HG02798 (cell line): ENCODE results near the gene RCC1.
"Not testable (repeated sequence)": the region's sequence is repeated elsewhere in the genome, so short reads cannot be mapped to it uniquely, and the experiment has no call there.

Experiments
- ATAC-seq: cut with Tn5 transposase; IDR thresholded peaks from one replicate; pipeline ENCODE4 v1.9.1; 2021; ENCODE audit warnings: mild to moderate bottlenecking; ENCODE audit not compliant: unreplicated experiment, poor library complexity

RCC1 gene

GRCh38 chr1:28540651-28541050 lies 34.8 kb downstream of the RCC1 start:
- ATAC-seq = no peak

- not testable (repeated sequence) for ATAC-seq
Observed at GRCh38 chr1:28541414-28542015, 35.7 kb downstream of the RCC1 start.

GRCh38 chr1:28545246-28545628 lies 39.4 kb downstream of the RCC1 start:
- ATAC-seq = no peak

GRCh38 chr1:28548318-28548717 lies 42.5 kb downstream of the RCC1 start:
- no peak for ATAC-seq

GRCh38 chr1:28551381-28551780 lies 45.5 kb downstream of the RCC1 start:
- ATAC-seq = no peak

GRCh38 chr1:28552758-28553663 lies 47.2 kb downstream of the RCC1 start, which contains the start of gene TRNAU1AP:
TSS of gene TRNAU1AP (plus strand) at chr1:28553085. CDS start at chr1:28553111, 26 bp downstream.
- peak; percentile 95 for ATAC-seq

GRCh38 chr1:28560886-28561285 lies 55.0 kb downstream of the RCC1 start:
- no peak for ATAC-seq

- ATAC-seq = no peak
Observed at GRCh38 chr1:28564310-28564709, 58.5 kb downstream of the RCC1 start.

GRCh38 chr1:28565040-28565439 lies 59.2 kb downstream of the RCC1 start:
- no peak for ATAC-seq

- ATAC-seq = no peak
Observed at GRCh38 chr1:28565726-28566125, 59.9 kb downstream of the RCC1 start.

- no peak for ATAC-seq
Observed at GRCh38 chr1:28566931-28567330, 61.1 kb downstream of the RCC1 start.

GRCh38 chr1:28571911-28572310 lies 66.1 kb downstream of the RCC1 start:
- ATAC-seq = no peak

GRCh38 chr1:28572891-28573290 lies 67.0 kb downstream of the RCC1 start:
- not testable (repeated sequence) for ATAC-seq

GRCh38 chr1:28573564-28573963 lies 67.7 kb downstream of the RCC1 start:
- no peak for ATAC-seq

- ATAC-seq = no peak
Observed at GRCh38 chr1:28577052-28577678, 71.3 kb downstream of the RCC1 start.

GRCh38 chr1:28577738-28578536 lies 72.1 kb downstream of the RCC1 start:
- ATAC-seq = no peak

- no peak for ATAC-seq
Observed at GRCh38 chr1:28578696-28579218, 72.9 kb downstream of the RCC1 start.

- ATAC-seq = no peak
Observed at GRCh38 chr1:28579401-28579800, 73.6 kb downstream of the RCC1 start.

GRCh38 chr1:28580722-28581530 lies 75.1 kb downstream of the RCC1 start:
- peak; percentile 1 for ATAC-seq
